Middle frontal gyrus (tissue), 1 donor: ENCODE data around the gene PRDM16.

ENCODE experiments used
- DNase-seq: peaks from one replicate; pipeline ENCODE4 v3.0.0-alpha.2; 2015; ENCODE audit warnings: low spot score; ENCODE audit errors: extremely low spot score

PRDM16 gene

DNA sequence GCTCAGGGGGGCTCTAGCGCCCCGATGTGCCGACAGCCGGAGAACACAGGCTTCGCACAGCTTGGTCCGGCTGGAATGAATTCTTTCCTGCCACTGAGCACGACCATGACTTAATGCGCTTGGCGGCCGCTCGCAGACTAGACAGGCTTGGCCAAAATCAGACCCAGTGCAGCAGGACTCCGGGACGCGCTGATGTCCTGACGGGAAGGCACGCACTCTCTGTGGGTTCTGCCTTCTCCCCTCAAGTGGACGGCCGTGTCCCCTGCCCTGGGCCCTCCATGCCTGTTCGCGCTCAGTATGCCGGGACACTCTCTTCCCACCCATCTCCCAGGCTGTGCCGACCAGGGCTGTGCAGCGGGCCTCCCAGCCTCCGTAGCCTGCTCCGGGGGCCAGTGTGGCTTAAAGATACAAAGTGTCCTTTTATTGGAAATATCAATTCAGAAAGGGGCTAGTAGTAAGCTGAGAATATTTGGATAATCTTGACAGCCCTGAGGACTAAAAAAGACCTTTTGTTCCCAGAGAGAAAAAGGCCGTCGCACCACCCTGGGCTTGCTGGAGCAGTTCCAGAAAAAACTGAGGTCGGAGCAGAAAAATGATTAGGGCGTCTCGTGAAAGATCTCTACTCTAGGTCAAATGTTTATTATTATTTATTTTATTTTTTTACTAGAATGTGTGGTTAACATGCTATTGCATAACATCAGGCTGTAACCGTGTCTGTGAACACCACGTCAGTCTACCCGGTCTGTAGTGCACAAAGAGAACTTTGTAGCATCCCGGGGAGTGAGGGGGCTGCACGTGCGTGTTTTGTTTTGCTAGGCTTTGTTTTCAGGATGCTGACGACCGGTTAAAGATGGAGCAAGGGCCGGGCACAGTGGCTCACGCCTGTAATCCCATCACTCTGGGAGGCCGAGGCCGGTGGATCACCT lies 297.4 kb downstream of the PRDM16 start:
- DNase-seq = no peak

DNA sequence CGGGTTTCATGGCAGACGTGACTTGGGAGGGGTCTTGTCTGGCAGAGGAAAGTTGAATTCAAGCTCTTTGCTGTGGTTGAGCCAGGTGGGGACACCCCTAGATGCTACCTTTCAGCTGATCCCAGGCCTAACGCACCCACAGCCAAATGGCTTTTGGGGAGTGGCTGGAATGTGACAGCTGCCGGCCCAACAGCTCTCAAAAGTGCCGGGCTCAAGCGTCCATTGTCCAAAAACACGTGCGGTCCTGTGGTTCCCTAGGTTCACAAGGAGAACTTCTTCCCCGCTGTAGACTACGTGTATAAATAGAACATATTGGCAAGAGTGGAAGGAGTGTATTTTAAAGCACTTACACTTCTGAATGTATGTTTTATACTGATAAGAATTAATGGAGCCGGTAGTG lies 298.4 kb downstream of the PRDM16 start:
- DNase-seq = no peak

GRCh38 chr1:3368059-3368458 lies 299.1 kb downstream of the PRDM16 start:
- DNase-seq = no peak

DNA sequence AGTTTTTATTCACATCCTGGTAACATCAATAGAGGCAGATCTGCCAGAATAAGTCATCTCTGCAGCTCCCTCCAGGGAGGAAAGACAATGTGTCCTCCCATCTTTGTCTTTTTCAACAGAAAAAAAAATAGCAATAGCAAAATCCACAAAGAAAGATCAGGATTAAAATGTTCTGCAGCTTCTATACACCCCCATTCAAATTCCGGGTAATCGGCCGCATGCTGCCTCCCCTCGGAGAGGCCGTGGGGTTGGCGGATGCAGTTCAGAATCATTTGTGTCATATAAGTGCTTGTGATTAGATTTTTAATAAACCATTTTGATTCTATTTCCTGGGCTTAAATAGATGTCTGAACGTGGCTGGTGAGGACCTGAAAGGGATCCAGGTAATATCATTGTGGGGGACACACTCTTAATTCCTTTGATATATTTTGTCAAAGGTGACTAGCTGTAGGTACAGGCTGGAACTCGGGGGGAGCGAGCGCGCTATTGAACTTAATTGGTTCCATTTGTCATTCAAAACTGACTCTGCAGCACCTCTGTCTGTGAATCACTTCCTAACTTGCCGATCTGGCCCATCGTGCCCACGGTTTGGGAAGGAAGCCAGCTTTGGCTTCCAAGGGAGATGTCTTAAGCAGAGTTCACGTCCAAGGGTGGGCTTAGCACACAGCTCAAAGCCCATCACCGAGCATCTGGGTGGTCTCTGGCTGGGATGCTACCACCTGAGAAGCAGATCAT lies 299.9 kb downstream of the PRDM16 start:
- DNase-seq = no peak

DNA sequence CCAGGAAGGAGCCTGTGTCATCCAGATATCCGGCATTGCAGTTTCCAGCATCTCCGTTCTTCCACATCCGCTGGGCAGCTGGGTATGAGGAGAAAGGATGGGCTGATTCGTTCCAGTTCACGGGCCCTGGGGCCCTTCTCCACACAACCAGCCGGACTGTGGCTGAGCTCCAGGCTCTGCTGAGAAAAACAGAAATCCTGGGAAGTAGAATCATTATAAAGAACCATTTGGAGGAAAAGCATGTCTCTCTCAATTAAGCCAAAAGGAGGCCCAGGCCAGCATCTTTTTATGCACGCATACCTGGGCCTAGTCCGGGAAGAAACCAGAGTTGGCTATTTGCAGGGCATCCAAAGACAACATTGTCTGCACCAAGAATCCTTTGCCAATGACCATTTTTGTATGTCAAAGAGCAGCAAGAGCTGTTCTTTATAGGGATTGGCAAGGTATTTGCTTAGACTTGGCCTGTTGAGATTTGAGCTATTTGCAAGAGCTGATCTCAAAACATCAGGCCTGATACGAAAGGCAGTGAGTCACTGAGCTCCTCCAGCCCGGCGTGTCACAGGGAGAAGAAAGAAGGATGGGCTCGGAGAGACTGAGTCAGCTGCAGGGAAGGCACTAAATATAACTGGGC lies 300.6 kb downstream of the PRDM16 start:
- no peak for DNase-seq

DNA sequence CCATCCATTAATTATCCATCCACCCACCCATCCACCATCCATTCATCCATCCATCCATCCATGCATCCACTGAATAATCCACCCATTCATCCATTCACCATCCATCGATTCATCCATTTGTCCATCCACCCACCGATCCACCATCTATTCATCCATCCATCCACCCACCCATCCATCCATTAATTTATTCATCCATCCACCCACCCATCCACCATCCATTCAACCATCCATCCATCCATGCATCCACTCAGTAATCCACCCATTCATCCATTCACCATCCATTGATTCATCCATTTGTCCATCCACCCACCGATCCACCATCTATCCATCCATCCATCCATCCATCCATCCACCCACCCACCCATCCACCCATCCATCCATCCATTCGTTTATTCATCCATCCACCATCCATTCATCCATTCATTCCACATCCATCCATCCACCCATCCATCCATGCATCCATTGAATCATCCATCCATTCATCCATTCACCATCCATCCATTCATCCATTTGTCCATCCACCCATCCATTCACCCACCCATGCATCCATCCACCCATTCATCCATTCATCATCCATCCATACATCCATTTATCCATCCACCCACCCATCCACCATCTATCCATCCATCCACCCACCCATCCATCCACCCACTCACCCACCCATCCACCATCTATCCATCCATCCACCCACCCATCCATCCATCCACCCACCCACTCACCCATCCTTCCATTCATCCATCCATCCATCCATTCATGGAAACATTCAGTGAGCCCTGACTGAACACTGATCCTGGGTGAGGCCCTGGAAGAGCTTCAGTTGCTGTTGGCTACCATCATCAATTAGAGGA lies 302.1 kb downstream of the PRDM16 start:
- DNase-seq = no peak

- DNase-seq = no peak
Observed at GRCh38 chr1:3372317-3372716, 303.3 kb downstream of the PRDM16 start.

DNA sequence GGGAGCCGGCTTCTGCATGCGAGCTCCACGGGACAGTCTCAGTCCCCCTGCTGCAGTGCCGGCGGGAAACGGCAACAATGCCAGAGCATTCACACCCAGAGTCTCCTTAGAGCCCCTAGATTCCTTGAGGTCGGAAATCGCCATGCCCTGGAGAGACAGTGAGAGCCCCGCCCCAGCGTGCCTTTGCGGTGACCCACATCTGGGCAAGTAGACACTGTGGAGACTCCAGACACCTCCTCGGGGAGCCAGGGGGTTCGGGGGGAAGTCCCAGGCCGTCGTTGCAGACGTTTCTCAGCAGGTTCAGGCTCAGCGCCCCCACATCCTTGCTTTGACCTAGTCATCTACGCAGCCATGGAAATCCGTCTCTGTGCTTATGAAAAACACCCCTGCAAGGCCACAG lies 304.2 kb downstream of the PRDM16 start:
- DNase-seq = no peak

DNA sequence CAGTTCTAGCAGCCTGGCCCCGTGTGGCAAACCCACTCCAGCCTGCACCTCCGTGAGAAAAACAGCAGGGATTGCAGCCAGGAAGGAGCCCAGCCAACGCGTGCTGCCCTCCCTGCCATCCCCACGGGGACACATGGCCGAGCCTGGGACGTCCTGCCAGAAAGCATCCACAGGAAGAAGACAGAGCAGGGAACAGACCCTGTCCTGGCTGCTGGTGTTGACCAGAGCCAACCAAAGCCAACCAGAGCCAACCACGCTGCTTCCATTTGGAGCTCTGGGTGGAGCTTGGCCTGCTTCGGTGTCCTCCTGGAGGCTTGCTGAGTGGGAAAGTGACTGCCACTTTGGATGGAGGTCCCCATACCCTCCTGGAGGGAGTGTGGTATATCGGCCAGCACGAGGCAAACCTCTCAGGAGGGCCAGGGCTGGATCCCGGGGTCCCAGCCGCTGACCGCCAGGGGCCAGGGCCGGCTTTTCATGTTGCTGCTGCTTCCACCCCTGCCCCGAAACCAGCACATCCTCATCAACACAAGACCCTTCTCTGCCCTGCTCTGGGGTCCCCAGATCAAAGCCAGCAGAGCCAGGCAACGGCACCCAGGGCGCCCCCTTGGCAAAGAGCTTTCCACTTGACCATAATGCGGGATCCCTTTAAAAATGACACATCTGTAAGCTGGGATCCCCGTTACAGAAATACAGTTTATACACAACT lies 304.9 kb downstream of the PRDM16 start:
- DNase-seq = no peak

- no peak for DNase-seq
Observed at GRCh38 chr1:3375245-3375644, 306.2 kb downstream of the PRDM16 start.

DNA sequence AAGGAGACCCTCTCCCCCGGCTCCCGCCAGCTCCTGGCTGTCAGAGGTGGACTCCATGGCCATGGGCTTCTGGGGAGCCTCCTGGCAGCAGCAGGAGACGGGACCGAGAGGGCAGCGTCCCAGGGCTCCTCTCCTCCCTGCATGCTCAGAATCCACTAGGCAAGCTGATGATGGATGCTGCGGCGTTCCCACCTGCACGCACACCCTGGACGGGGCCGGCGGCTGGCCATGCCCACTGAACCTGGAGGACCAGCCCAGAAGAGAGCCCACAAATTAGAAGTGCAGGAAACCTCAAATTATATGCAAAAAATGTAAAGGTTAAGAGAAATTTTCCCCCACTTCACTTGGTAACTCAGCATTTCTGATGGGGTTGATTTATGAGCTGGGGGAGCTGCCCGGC lies 308.2 kb downstream of the PRDM16 start:
- no peak for DNase-seq

- DNase-seq = no peak
Observed at GRCh38 chr1:3377604-3378279, 308.7 kb downstream of the PRDM16 start.

GRCh38 chr1:3378411-3379208 lies 309.6 kb downstream of the PRDM16 start:
- DNase-seq = no peak

- DNase-seq = no peak
Observed at GRCh38 chr1:3379934-3380333, 310.9 kb downstream of the PRDM16 start.

DNA sequence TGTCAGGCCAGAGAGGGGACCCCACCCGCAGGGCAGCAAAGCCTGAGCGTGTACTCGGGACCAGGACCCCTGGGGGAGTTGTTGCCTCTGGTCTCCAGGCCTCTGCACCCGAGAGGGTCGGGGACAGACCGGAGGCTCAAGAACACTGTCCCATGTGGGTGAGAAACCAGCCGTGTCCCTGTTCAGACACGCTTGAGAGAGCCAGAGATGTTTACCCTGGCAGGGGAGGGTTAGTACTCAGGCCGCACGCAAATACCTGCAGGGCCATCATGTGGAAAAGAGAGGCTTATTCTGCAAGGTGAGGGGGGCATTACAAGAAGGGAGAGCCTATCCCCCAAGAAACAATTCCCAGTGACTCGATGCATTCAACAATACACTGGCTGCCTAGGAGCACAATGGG lies 311.5 kb downstream of the PRDM16 start:
- DNase-seq = no peak

- DNase-seq = no peak
Observed at GRCh38 chr1:3381901-3382300, 312.9 kb downstream of the PRDM16 start.

DNA sequence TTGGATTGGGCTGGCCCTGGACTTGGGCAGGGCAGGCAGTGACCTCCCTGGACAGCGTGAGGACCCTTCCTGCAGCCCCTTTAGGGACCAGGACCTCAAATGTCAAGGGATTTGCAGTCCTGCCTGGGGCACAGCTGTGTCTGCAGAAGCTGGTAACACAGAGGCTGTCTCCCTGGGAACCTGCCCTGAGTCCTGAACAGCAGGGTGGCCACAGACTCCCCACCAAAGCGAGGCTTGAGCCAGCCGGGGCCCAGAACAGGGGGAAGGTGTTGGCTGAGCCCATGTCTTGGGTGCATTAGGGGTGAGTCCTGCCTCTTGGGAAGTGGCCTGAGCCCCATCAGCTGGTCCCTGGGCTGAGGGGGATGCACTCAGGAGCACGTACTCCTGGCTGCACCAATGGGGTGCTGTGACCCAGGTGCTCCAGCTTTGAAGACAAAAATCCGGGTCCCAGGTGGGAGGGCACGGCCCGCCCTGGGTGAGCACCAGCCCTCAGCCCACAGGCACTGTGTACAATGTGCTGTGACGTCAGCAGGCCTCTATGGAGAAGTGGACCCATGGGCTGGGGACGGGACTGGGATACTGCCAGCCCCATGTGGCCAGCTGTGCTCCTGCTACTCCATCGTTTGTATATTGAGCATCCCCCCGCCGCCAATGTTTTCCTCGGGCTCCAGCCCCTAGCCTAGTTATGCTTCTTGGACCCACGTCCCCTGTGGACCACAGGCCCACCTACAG lies 313.5 kb downstream of the PRDM16 start:
- DNase-seq = no peak

- no peak for DNase-seq
Observed at GRCh38 chr1:3383679-3384078, 314.7 kb downstream of the PRDM16 start.

GRCh38 chr1:3384407-3384806 lies 315.4 kb downstream of the PRDM16 start:
- no peak for DNase-seq
